ENCODE results near the gene DNAJB9.

- no peak for TF ChIP-seq CTCF (conservative IDR thresholded peaks at IDR 0.05 in 1 of 2, IDR thresholded peaks at IDR 0.05 in 1 of 2; ENCODE audit: low read depth in 1 of 2, low read length in 2 of 2)
- TF ChIP-seq EZH2 (IDR thresholded peaks at IDR 0.05; ENCODE audit: low read length, missing control alignments) = no peak
Measured at GRCh38 chr7:108525985-108526767, 43.5 kb upstream of the DNAJB9 start, which contains the start of gene PNPLA8.
